WTC11 (cell line): ENCODE measurements around the gene RIMS4.

Experiments
- CREB1 ChIP-seq: sonication (generic); formaldehyde crosslinking; IDR thresholded peaks from 2 replicates; pipeline ENCODE4 v1.8.0; 2023; ENCODE audit warnings: mild to moderate bottlenecking, missing genetic modification reagents
- MAX ChIP-seq: sonication (generic); formaldehyde crosslinking; IDR thresholded peaks from 2 replicates; pipeline ENCODE4 v1.8.0; 2022; ENCODE audit warnings: mild to moderate bottlenecking, missing genetic modification reagents
- OVOL2 ChIP-seq: fragments of 250-450 bp; sonication (Bioruptor Pico); IDR thresholded peaks from 2 replicates; pipeline ENCODE4 v1.9.0; 2021; ENCODE audit warnings: mild to moderate bottlenecking, borderline replicate concordance
- SMAD4 ChIP-seq: sonication (generic); formaldehyde crosslinking; IDR thresholded peaks from 2 replicates; pipeline ENCODE4 v1.8.0; 2022; ENCODE audit warnings: mild to moderate bottlenecking, missing genetic modification reagents
- TEAD4 ChIP-seq: sonication (generic); formaldehyde crosslinking; IDR thresholded peaks from 2 replicates; pipeline ENCODE4 v1.8.0; 2022; ENCODE audit warnings: mild to moderate bottlenecking, missing genetic modification reagents
- TP53 ChIP-seq: sonication (generic); formaldehyde crosslinking; IDR thresholded peaks from 2 replicates; pipeline ENCODE4 v1.8.1; 2023; ENCODE audit warnings: mild to moderate bottlenecking, missing genetic modification reagents
- ZMAT4 ChIP-seq: fragments of 250-450 bp; sonication (Bioruptor Pico); IDR thresholded peaks from 2 replicates; pipeline ENCODE4 v1.9.0; 2021; ENCODE audit warnings: mild to moderate bottlenecking
- TF ChIP-seq, protein P1 (sequence below): fragments of 200-600 bp; IDR thresholded peaks from 2 replicates; pipeline ENCODE4 v1.8.0; 2022; ENCODE audit warnings: antibody characterized with exemption
- TF ChIP-seq, protein P2 (sequence below): sonication (generic); formaldehyde crosslinking; IDR thresholded peaks from 2 replicates; pipeline ENCODE4 v1.8.1; 2023; ENCODE audit warnings: mild to moderate bottlenecking, moderate library complexity, missing genetic modification reagents
- TF ChIP-seq, protein P3 (sequence below): sonication (generic); formaldehyde crosslinking; IDR thresholded peaks from 2 replicates; pipeline ENCODE4 v1.8.1; 2022; ENCODE audit warnings: mild to moderate bottlenecking, moderate library complexity, missing genetic modification reagents

GRCh38 chr20:44811150-44811685 lies 872 bp upstream of the RIMS4 start:
- TF ChIP-seq, protein P1, sequence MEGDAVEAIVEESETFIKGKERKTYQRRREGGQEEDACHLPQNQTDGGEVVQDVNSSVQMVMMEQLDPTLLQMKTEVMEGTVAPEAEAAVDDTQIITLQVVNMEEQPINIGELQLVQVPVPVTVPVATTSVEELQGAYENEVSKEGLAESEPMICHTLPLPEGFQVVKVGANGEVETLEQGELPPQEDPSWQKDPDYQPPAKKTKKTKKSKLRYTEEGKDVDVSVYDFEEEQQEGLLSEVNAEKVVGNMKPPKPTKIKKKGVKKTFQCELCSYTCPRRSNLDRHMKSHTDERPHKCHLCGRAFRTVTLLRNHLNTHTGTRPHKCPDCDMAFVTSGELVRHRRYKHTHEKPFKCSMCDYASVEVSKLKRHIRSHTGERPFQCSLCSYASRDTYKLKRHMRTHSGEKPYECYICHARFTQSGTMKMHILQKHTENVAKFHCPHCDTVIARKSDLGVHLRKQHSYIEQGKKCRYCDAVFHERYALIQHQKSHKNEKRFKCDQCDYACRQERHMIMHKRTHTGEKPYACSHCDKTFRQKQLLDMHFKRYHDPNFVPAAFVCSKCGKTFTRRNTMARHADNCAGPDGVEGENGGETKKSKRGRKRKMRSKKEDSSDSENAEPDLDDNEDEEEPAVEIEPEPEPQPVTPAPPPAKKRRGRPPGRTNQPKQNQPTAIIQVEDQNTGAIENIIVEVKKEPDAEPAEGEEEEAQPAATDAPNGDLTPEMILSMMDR: no peak
- TF ChIP-seq CREB1 (CRISPR knock-in tag) (no peak), TP53 (CRISPR knock-in tag) (no peak), MAX (CRISPR knock-in tag) (no peak), OVOL2 (CRISPR knock-in tag) (no peak), TEAD4 (CRISPR knock-in tag) (no peak), SMAD4 (CRISPR knock-in tag) (no peak), ZMAT4 (CRISPR knock-in tag) (no peak)
- TF ChIP-seq, protein P2, sequence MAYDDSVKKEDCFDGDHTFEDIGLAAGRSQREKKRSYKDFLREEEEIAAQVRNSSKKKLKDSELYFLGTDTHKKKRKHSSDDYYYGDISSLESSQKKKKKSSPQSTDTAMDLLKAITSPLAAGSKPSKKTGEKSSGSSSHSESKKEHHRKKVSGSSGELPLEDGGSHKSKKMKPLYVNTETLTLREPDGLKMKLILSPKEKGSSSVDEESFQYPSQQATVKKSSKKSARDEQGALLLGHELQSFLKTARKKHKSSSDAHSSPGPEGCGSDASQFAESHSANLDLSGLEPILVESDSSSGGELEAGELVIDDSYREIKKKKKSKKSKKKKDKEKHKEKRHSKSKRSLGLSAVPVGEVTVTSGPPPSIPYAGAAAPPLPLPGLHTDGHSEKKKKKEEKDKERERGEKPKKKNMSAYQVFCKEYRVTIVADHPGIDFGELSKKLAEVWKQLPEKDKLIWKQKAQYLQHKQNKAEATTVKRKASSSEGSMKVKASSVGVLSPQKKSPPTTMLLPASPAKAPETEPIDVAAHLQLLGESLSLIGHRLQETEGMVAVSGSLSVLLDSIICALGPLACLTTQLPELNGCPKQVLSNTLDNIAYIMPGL (CRISPR knock-in tag): no peak
- TF ChIP-seq, protein P3, sequence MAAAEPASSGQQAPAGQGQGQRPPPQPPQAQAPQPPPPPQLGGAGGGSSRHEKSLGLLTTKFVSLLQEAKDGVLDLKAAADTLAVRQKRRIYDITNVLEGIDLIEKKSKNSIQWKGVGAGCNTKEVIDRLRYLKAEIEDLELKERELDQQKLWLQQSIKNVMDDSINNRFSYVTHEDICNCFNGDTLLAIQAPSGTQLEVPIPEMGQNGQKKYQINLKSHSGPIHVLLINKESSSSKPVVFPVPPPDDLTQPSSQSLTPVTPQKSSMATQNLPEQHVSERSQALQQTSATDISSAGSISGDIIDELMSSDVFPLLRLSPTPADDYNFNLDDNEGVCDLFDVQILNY (CRISPR knock-in tag): no peak
